Activated CD8-positive, alpha-beta memory T cell treated with anti-CD3 and anti-CD28 coated beads for 24 hours (primary cell): ENCODE measurements around the gene GPR132.
A peak's percentile ranks its signal among the peaks of the same experiment; 100 is the strongest.
"Not testable (repeated sequence)": the region's sequence is repeated elsewhere in the genome, so short reads cannot be mapped to it uniquely, and the experiment has no call there.

ENCODE experiments used
- DNase-seq: peaks from one replicate; pipeline ENCODE4 v3.0.0-alpha.2; 2020

Gene GPR132

DNA sequence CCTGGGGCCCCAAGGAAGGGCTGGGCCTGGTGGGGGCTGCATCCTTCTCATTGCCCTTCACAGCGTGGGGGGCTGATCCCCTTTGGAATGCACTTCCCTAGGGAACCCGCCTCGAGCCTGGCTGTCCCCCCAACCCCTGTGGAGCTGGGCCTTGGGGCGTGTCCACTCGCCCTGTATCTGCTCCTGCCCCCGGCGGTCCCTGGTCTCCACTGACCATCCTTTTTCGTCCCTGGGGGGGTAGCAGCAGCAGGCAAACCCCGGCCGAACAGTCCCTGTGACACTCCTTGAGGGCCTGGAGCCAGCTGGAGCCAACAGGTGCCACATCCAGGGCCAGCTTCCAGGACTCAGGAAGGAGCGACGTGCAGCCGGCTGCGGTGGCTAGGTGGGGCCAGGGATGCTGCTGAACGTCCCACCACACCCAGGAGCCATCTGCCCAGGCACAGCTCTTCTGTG lies 9.4 kb upstream of the GPR132 start:
- DNase-seq, result no peak

DNA sequence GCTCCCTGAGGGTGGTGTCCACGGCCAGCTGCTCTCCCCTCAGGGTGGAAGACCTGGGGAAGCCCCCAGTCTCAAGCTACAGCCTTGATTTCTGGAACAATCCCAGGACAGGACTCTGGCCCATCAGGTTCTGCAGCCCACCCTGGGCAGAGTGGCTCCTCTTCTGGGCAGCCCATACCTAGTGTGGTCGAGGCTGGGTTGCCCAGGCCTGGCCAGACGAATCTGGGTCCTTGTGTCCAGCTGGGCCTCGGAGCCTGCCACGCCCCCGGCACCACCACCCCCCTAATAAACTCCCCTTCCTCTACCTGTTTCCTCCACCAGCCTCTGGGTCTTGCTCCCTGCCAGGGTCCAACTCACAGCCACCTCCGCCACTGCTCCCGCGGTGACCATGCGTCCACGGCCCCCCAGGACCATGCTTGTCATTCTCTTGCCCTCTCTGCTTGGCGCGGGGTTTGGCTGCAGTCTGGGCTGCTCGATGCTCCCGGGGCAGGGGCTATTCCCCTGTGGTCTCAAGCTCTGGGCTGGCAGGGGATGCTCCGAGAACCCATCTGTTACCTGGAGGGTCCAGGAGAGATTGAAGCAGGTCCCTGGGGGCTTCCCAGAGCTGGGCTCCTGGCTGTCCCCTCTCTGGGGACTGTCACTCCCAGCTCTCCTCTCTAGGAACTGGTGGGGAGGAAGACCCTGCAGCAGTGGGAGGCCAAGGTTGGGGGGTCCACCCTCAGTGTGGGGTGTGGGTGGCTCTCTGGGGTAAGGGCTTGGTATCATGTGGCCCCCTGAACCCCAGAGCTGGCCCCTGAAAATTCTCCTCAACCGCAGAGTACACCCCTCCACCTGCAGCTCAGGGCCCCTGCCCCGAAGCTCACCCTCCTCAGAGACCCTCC lies 8.7 kb upstream of the GPR132 start:
- no peak for DNase-seq

DNA sequence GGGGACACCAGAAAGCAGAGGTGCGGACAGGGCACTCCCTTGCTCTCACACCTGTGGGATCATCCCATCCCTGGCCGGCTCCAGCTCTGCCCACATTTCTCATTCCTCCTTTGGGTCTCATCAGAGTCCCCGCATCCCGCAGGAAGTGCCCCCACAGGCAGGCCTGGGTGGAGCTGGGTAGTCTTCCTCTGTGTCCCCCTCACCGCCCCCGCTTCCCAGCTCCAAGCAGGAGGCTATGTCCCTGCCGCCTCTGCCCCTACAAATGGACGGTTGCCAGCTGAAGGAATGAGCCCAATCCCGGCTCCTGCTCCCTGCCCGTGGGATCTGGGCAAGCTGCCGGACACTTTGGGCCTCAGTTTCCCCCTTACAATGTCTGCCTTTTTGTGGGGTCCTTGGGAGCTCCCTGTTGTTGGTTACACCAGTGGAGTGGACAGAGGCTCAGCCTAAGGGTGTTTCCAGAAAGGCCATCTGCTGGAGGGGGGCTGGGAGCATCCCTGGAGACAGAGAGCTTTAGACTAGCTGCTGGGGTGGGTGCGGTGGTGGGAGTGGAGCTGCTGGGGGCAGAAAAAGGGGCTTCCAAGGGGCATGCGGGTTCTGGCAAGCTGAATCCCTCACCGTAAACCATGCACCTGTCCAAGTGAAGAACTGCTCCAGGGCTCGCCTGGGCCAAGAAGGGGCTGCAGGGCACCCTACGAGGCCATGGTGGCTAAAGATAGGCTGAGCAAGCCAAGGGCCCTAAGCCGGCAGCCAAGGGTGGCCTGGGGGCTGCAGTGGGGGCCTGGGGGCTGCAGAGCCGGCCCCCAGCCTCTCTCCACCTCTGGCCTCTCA lies 7.9 kb upstream of the GPR132 start:
- DNase-seq, result no peak

DNA sequence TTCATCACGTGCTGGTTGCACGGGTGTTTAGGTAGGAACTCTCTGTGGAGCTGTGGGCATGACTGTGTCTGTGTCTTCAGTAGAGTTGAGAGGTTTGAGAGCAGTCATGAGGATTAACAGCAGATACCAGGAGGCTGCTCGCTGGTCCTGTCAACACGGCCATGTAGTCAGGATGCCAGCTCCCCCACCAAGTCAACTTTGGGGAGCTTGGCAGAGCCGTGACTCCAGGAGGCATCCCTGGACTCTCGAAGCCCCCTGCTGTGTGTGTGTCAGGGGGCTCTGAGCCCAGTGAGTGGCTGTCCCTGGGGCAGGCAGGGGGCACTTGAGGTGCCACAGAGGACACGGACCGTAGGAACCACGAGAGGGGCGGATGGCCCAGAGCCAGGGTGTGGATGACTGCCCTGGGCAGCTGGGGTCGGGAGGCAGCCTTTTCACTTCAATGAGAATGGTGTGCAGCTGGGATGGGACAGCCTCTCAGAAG lies 7.2 kb upstream of the GPR132 start:
- DNase-seq, result peak; percentile 58

DNA sequence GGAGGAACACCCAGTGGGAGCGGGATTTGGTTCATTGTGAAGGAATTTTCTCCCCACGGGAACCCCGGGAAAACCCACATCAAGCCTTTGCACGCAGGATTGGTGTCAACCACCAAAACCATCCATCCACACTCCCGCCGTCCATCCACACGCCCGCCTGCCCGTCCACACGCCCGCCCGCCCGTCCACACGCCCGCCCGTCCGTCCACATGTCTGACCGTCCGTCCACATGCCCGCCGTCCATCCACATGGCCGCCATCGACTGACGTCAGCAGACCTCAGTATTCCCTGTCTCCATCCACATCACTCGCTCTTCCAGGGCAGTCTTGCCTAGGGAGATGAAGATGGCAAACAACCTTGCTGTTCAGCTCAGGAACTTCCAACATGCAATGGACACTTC lies 6.7 kb upstream of the GPR132 start:
- no peak for DNase-seq

DNA sequence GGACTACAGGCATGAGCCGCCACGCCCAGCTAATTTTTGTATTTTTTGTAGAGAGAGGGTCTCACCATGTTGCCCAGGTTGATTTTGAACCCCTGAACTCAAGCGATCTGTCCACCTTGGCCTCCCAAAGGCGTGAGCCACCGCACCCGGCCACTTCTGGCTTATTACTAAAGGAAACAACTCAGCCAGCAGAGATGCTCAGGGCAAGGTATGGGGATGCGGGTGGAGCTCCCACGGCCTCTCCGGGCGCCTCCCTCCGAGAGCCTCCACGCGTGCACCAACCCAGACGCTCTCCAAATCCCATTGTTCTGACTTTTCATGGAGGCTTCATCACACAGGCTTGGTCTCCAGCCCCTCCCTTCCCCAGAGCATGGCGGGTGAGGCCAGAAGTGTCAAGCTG lies 6.1 kb upstream of the GPR132 start:
- DNase-seq, result peak; percentile 56

DNA sequence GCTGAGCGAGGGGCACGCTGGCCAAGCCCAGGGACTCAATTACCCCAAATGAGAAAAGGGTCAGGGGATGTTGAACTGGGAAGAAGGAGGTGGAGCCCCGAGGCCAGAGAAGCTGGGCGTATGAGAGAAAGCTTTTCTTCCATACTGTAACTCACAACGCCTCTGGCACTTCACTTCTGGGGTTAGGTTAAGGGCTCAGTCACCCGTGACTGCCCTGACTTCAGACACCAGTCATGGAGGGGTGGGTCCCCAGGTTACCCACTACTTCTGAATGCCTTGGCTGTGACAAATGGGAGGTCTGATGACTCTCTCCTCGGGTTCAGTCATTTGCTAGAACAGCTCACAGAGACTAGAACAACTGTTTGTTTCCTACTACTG lies 5.5 kb upstream of the GPR132 start:
- peak; percentile 68 for DNase-seq

DNA sequence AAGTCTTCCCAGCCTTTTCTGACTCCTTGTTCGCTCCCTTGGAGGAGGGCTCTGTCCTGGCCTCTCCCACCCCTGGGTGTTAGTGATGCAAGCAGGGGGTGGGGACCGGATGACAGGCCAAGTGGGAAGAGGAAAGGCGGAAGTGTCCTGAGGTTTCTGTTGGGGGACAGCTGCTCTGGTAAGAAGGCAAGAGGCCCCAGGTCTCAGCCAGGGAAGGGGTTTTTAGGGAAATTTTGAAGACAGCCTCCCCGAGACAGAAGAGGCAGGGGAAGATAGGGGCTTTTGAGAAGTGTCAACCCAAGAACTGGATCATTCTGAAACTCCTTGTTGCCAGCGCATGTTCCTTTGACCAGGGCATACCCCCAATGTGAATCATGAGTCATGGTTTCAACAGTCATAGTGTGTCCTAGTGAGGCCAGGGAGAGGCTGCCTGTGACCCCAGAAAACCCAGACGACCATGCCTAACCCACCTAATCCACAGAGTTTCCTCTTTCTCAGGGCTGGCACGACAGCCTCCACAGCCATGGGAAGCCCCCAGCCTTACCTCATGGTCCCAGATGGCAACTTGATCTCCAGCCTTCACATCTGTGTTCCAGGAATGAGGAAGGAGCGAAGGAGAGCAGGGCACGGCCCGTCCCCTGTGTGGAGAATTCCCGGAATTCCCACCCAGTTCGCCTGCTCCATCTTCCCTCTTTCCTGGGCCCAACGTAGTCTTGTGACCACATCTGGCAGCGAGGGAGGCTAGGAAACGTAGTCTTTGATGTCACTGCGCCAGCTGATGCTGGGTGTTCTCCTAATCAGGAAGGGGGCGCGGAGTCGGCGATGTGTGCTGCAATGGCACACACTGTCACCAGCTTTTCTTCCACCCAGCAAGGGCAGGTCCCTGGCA lies 4.9 kb upstream of the GPR132 start:
- peak; percentile 81 for DNase-seq

DNA sequence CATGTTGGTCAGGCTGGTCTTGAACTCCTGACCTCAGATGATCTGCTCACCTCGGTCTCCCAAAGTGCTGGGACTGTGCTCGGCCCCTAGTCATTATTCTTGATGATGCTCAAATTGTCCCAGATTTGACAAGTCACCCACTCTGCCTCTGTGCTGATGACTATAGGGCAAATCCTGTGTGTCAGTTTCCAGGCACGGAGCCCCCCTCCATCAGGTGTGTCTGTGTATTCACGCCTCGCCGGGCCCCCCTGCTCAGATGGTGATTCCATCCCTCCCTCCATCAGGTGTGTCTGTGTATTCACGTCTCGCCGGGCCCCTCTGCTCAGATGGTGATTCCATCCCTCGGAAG lies 4.3 kb upstream of the GPR132 start:
- DNase-seq, result no peak

DNA sequence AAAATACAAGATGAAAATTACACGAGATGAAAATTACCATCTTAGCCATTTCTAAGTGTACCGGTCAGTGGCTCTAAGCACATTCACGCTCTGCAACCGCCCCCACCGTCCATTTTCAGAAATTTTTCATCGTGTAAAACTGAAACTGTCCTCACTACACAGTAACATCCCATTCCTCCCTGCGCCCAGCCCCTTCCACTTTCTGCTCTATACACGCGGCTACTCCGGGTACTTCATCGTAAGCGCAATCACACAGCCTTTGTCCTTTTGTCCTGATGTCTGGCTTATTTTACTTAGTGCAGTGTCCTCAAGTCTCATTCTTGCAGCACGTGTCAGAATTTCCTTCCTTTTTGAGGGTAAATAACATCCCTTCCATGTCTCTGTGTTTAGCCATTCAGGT lies 3.6 kb upstream of the GPR132 start:
- DNase-seq, result no peak

DNA sequence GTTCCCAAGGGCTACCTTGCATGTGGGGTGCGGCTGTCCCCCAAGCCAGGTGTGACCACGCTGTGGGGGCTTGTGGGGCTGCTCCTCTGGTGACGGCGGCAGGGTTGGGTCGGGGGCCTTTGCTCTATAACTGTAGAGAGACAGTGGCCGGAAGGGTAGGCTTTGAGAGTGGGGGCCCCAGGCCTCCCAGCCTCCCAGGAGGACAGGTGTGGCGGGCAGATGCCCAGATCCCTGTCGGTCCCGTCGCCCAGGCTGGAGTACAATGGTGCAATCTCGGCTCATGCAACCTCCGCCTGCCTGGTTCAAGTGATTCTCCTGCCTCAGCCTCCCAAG lies 2.7 kb upstream of the GPR132 start:
- DNase-seq, result no peak

DNA sequence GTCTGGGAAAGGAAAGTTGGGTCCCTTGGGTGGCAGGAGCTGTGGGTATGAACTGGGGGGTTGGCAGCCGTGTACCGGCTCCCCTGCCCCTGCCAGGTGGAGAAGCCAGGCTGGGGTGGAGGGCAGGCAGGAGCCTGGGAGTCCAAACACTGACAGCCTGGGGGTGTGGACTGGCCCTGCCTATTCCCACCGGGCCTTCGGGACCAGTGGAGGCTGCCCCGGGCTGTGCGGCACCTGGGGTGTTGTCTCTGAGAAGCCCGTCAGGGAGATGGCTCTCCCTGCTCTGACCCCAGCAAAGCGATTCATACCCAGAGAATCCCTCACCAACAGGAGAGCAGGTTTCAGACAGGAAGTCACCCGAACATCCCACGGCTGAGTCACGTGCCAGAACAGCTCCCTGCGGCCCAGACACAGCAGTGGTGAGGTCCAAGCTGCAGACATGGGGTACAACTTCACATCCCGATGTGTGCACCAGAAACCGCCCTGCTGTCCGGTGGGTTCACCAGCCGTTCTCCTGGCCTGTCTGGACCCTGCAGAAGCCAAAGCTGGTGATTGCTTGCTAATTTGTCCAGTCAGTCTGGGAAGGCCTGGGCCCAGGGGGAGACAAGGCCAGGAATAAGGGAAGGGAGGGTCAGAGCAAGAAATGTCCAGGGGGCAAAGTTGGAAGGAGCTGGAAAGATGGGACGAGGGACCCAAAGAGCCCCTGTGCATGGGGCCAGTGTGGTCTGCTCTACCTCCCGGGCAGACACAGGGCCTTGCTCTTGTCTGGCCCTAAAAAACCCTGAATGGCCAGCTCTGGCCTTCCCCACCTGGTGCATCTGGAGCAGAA lies 2.1 kb upstream of the GPR132 start:
- peak; percentile 83 for DNase-seq

DNA sequence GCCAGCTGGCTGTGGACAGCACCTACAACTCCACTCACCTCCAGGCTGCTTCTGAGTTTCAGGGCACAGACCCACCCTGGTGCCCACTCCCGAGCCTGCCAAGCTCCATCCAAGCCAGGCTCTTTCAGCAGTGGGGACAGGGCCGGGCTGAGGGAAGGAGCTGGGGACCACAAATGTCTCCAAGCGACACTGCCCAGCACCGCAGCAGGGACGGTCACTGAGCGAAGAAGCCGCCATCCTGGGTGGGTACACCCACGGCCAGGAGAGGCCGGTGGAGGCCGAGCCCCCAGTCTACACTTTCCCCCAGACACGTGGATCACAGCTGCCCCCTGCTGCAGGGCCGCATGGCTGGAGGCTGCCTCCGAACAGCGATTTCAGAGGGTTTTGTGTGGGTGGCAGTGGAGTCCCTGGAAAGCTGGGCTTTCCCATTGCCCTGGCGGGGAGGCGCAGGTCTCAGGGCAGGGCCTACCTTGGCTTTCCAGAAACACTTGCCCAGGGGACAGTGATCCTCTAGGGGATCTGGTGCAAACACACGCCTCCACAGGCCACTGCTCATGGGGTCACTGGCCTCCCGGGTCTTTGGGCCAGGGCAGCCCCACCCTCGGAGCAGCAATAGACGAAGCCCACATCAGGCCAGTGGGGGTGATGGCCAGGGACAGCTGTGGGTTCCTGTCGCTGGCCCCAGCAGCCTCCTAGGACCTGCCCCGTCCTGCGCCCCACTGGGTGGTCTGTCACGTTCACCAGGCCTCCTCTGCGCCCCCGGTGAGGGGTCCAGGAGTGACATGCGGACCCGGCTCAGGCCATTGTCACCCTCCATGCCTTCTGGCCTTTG lies 1.2 kb upstream of the GPR132 start:
- peak; percentile 76 for DNase-seq

DNA sequence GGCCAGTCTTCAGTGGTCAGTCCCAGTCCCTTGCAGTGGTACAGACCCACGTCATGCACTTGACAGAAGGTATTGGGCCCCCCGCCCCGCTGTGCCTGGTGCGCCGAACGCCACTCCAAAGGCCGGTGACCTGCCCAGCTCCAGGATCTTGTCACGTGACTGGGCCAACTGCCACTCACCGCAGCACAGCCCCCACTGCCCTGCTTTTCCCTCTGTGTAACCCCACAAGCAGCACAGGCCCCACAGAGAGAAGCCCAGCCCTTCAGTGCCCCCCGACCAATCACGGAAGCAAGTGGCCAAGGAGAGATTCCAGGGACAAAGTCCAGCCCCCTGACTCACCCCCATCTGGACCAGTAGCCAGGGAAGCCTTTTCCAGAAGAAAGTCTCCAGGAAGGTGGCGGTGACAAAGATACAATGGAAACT lies 498 bp downstream of the GPR132 start:
- no peak for DNase-seq

DNA sequence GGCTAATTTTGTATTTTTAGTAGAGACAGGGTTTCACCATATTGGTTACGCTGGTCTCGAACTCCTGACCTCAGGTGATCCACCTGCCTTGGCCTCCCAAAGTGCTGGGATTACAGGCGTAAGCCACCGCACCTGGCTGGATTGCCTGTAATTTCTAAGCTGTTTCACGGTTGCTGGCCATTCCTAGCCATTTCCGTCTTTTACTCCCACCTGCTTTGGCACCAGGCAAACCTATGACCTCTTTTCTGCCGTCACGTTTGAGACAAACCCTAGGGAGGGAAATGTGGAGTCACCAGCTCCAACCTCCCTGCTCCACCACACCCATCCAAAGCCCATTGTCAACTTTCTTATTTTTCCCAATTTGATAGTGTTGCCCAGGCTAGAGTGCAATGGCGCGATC lies 1.2 kb downstream of the GPR132 start:
- no peak for DNase-seq

DNA sequence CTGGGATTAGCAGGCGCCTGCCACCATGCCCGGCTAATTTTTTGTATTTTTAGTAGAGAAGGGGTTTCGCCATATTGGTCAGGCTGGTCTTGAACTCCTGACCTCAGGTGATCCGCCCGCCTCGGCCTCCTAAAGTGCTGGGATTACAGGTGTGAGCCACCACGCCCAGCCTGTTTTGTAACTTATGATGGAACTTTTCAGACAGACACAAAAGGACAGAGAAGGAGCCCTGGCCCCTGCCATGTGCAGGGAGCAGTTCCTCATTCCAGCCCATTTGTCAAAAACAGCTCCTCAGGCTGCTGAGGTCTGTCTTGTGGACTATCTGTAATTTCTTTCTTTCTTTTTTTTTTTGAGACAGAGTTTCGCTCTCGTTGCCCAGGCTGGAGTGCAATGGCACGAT lies 1.7 kb downstream of the GPR132 start:
- DNase-seq, result not testable (repeated sequence)

DNA sequence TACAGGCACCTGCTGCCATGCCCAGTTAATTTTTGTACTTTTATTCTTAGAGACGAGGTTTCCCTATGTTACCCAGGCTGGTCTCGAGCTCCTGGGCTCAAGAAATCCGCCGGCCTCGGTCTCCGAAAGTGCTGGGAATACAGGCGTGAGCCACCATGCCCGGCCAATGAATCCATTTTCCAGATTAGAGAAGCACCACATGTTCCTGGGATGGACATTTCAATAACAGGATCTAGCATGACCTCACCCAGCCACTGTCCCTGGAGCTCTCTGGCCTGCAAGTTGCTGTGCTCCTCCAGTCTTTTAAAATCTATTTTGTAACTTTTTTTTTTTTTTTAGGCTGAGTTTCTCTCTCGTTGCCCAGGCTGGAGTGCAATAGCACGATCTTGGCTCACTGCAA lies 2.2 kb downstream of the GPR132 start:
- DNase-seq, result no peak

DNA sequence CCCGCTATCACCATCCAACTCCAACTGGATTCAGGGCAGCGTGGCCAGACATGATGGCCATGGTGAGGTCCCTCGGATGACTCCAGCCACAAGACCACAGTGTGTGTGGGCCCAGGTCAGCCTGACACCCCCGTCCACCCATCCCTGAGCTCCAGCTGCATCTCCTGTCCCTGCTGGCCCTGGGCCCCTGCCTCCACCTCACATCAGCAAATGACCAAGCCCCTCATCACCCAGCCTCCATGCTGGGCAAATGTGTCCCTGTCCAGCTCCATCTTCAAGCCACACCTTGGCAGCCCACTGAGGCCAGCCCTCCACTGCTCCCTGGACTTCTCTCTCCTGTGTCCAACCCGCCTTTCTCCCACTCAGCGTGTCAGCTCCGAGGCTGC lies 3.2 kb downstream of the GPR132 start:
- no peak for DNase-seq

DNA sequence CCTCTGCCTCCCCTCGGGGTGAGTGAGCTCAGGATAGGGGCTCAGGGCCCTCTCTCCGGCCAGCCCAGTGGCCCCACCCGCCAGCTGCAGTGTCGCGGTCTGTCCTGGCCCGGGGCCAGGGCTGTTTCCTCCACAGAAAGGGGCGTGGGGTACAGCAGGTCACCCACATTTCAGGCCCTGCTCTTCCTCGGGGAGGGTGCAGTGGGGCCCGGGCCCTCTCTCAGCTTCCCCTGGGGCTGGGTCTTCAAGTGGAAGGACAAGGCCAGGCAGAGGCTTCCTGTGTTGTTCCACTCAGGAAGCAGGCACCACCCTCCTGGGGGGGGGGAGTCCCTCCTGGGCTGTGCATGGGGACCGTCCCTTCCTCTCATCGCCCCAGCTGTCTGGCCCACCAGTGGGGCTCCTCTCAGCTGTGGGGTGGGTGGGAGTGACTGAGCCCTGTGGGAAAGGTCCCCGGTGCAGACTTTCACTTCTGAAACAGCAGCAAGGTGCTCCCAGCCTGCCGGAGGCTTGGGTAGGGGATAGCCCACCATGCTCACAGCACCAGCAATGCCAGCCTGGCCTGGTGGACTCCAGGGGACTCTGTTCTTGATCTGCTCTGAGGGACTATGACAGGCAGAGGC lies 3.7 kb downstream of the GPR132 start:
- DNase-seq, result peak; percentile 87

DNA sequence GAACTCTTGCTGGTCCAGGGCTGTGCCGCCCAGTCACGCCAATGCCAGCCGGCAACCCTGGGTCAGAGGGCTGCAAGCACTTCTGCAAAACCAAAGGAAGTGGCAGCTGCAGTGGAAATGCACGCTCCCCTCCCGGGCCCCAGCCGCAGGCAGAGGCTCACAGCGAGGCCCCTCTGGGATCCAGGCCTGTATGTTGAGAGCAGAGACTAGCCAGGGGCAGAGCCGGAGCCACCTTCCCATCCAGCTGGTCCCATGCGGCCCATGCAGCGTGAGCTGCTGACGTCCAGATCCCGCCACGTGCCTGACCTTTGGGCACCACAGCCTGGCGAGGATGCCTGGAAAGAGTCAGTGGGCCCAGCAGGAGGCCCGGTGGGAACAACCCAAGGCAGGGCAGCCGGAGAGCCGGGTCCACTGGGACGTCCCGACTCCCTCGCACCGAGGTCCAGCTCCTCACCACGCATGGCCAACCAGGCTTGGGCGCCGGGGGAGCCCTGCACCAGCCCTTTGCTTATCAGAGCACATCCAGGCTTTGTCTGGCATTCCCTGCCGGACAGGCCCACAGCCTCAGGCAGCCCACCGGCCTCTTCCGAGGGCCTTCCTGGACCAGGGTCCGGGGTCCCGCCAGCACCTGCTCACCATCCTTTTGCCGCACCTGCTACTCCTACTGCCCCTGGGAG lies 4.3 kb downstream of the GPR132 start:
- DNase-seq, result peak; percentile 85
